HEK293 (cell line): Measurements from ENCODE around the gene ZXDC.

ENCODE experiments used
- ATF2 ChIP-seq: fragments of 450-650 bp; formaldehyde crosslinking; IDR thresholded peaks from 2 replicates; pipeline ENCODE4 v1.5.1; 2016; ENCODE audit warnings: missing biosample characterization, missing genetic modification characterization, low read depth
- FEZF1 ChIP-seq: fragments of 450-650 bp; formaldehyde crosslinking; IDR thresholded peaks from 2 replicates; pipeline ENCODE4 v1.5.1; 2016; ENCODE audit warnings: missing biosample characterization, missing genetic modification characterization
- REST ChIP-seq: fragments of 450-650 bp; formaldehyde crosslinking; IDR thresholded peaks from 2 replicates; pipeline ENCODE4 v1.5.1; 2016; ENCODE audit warnings: missing biosample characterization, missing genetic modification characterization
- TCF7L2 ChIP-seq: IDR thresholded peaks from 2 replicates; pipeline ENCODE4 v1.6.1; 2011; ENCODE audit warnings: low read depth, mild to moderate bottlenecking, inconsistent platforms, low read length, moderate library complexity, borderline replicate concordance
- ZFHX2 ChIP-seq: fragments of 450-650 bp; formaldehyde crosslinking; conservative IDR thresholded peaks from 2 replicates; pipeline ENCODE4 v1.5.1; 2016; ENCODE audit warnings: missing biosample characterization, missing genetic modification characterization
- ZNF138 ChIP-seq: fragments of 450-650 bp; formaldehyde crosslinking; IDR thresholded peaks from 2 replicates; pipeline ENCODE4 v1.5.1; 2016; ENCODE audit warnings: missing biosample characterization, missing genetic modification characterization, borderline replicate concordance
- ZNF670 ChIP-seq: fragments of 450-650 bp; formaldehyde crosslinking; IDR thresholded peaks from 2 replicates; pipeline ENCODE4 v1.5.1; 2016; ENCODE audit warnings: missing biosample characterization, missing genetic modification characterization, low read depth
- ZNF704 ChIP-seq: fragments of 450-650 bp; formaldehyde crosslinking; IDR thresholded peaks from 2 replicates; pipeline ENCODE4 v1.5.1; 2016; ENCODE audit warnings: missing biosample characterization, missing genetic modification characterization
- ZNF843 ChIP-seq: fragments of 450-650 bp; formaldehyde crosslinking; IDR thresholded peaks from 2 replicates; pipeline ENCODE4 v1.5.1; 2016; ENCODE audit warnings: missing biosample characterization, missing genetic modification characterization
- TF ChIP-seq, protein P1 (sequence below): fragments of 450-650 bp; formaldehyde crosslinking; IDR thresholded peaks from 2 replicates; pipeline ENCODE4 v1.5.1; 2016; ENCODE audit warnings: missing biosample characterization, missing genetic modification characterization, borderline replicate concordance
- TF ChIP-seq, protein P2 (sequence below): fragments of 450-650 bp; formaldehyde crosslinking; IDR thresholded peaks from 2 replicates; pipeline ENCODE4 v1.5.1; 2016; ENCODE audit warnings: missing biosample characterization, missing genetic modification characterization, low read depth
- TF ChIP-seq, protein P3 (sequence below): fragments of 450-650 bp; formaldehyde crosslinking; IDR thresholded peaks from 2 replicates; pipeline ENCODE4 v1.5.1; 2016; ENCODE audit warnings: missing biosample characterization, missing genetic modification characterization
- TF ChIP-seq, protein P4 (sequence below): fragments of 450-650 bp; formaldehyde crosslinking; IDR thresholded peaks from 2 replicates; pipeline ENCODE4 v1.5.1; 2016; ENCODE audit warnings: missing biosample characterization, missing genetic modification characterization

- TF ChIP-seq TCF7L2 (no peak), ZNF704 (no peak), ATF2 (tag by site-specific recombination) (no peak), FEZF1 (tag by site-specific recombination) (no peak), ZNF670 (no peak), ZFHX2 (tag by site-specific recombination) (no peak), ZNF138 (tag by site-specific recombination) (no peak), REST (no peak), ZNF843 (tag by site-specific recombination) (no peak)
- TF ChIP-seq, protein P1, sequence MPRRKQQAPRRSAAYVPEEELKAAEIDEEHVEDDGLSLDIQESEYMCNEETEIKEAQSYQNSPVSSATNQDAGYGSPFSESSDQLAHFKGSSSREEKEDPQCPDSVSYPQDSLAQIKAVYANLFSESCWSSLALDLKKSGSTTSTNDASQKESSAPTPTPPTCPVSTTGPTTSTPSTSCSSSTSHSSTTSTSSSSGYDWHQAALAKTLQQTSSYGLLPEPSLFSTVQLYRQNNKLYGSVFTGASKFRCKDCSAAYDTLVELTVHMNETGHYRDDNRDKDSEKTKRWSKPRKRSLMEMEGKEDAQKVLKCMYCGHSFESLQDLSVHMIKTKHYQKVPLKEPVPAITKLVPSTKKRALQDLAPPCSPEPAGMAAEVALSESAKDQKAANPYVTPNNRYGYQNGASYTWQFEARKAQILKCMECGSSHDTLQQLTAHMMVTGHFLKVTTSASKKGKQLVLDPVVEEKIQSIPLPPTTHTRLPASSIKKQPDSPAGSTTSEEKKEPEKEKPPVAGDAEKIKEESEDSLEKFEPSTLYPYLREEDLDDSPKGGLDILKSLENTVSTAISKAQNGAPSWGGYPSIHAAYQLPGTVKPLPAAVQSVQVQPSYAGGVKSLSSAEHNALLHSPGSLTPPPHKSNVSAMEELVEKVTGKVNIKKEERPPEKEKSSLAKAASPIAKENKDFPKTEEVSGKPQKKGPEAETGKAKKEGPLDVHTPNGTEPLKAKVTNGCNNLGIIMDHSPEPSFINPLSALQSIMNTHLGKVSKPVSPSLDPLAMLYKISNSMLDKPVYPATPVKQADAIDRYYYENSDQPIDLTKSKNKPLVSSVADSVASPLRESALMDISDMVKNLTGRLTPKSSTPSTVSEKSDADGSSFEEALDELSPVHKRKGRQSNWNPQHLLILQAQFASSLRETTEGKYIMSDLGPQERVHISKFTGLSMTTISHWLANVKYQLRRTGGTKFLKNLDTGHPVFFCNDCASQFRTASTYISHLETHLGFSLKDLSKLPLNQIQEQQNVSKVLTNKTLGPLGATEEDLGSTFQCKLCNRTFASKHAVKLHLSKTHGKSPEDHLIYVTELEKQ (tag by site-specific recombination) = no peak
- TF ChIP-seq, protein P2, sequence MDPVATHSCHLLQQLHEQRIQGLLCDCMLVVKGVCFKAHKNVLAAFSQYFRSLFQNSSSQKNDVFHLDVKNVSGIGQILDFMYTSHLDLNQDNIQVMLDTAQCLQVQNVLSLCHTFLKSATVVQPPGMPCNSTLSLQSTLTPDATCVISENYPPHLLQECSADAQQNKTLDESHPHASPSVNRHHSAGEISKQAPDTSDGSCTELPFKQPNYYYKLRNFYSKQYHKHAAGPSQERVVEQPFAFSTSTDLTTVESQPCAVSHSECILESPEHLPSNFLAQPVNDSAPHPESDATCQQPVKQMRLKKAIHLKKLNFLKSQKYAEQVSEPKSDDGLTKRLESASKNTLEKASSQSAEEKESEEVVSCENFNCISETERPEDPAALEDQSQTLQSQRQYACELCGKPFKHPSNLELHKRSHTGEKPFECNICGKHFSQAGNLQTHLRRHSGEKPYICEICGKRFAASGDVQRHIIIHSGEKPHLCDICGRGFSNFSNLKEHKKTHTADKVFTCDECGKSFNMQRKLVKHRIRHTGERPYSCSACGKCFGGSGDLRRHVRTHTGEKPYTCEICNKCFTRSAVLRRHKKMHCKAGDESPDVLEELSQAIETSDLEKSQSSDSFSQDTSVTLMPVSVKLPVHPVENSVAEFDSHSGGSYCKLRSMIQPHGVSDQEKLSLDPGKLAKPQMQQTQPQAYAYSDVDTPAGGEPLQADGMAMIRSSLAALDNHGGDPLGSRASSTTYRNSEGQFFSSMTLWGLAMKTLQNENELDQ (tag by site-specific recombination) = no peak
- TF ChIP-seq, protein P3, sequence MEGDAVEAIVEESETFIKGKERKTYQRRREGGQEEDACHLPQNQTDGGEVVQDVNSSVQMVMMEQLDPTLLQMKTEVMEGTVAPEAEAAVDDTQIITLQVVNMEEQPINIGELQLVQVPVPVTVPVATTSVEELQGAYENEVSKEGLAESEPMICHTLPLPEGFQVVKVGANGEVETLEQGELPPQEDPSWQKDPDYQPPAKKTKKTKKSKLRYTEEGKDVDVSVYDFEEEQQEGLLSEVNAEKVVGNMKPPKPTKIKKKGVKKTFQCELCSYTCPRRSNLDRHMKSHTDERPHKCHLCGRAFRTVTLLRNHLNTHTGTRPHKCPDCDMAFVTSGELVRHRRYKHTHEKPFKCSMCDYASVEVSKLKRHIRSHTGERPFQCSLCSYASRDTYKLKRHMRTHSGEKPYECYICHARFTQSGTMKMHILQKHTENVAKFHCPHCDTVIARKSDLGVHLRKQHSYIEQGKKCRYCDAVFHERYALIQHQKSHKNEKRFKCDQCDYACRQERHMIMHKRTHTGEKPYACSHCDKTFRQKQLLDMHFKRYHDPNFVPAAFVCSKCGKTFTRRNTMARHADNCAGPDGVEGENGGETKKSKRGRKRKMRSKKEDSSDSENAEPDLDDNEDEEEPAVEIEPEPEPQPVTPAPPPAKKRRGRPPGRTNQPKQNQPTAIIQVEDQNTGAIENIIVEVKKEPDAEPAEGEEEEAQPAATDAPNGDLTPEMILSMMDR = no peak
- TF ChIP-seq, protein P4, sequence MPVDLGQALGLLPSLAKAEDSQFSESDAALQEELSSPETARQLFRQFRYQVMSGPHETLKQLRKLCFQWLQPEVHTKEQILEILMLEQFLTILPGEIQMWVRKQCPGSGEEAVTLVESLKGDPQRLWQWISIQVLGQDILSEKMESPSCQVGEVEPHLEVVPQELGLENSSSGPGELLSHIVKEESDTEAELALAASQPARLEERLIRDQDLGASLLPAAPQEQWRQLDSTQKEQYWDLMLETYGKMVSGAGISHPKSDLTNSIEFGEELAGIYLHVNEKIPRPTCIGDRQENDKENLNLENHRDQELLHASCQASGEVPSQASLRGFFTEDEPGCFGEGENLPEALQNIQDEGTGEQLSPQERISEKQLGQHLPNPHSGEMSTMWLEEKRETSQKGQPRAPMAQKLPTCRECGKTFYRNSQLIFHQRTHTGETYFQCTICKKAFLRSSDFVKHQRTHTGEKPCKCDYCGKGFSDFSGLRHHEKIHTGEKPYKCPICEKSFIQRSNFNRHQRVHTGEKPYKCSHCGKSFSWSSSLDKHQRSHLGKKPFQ (tag by site-specific recombination) = no peak
Measured at GRCh38 chr3:126496894-126497850, 21.5 kb upstream of the ZXDC start.
